ENCODE data around the gene DIAPH2. TPM values are rescaled to one million over a fixed set of nuclear protein-coding genes. Genes with fewer than 3 reads are reported as not detected.

Gene DIAPH2
- total and polyA plus RNA-seq, 9 of the 15 experiments (the other 6 are each of a cell fraction or from before 2014, with no cell fraction given) = 0.01 to 0.18 (median 0.07) TPM; not detected in 1

DNA sequence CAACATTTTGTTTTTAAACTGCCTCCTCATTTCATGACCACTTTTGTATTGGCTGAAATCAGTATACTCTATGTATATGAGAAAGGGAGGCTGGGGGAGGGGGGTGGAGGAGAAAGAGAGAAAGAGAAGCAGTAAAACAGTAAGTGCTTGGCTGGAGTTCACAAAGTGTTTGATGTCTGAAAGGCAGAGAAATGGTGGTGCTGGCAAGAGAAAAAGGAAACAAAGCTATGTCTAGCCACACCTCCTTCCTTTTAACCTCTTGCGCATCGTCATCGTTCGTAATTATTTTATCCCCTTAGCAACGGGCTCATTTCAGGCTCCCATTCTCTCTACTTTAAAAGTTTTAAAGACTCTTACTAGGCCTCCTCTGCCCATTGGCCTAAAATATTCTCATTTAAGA is 224.6 kb downstream of the DIAPH2 start:
- Histone ChIP-seq H3K9me3 (replicated peaks; ENCODE audit: control insufficient read depth, insufficient read depth, low read depth, low read length) (no peaks in the 10 kb centered on the region), H3K36me3 (ENCODE audit: control insufficient read depth, insufficient read depth, low read length) (no peaks in the 10 kb centered on the region), H3K9ac (ENCODE audit: insufficient read depth in 1 of 2, low read depth in 2 of 2, low read length in 2 of 2) (no peak overlapping the region), H3K9me1 (ENCODE audit: control insufficient read depth, insufficient read depth, low read length) (no peaks in the 10 kb centered on the region), H3K4me1 (replicated peaks in 1 of 2; ENCODE audit: control insufficient read depth in 2 of 2, insufficient read depth in 2 of 2, low read length in 2 of 2) (no peaks in the 10 kb centered on the region), H3K79me2 (ENCODE audit: control insufficient read depth, insufficient read depth, low read length) (no peaks in the 10 kb centered on the region), H4K20me1 (replicated peaks; ENCODE audit: control insufficient read depth, insufficient read depth, low read length) (no peaks in the 10 kb centered on the region), H3K4me3 (no peak overlapping the region), H3K27me3 (ENCODE audit: control insufficient read depth in 2 of 2, insufficient read depth in 2 of 2, low read length in 2 of 2) (no peaks in the 10 kb centered on the region), H3K4me2 (ENCODE audit: insufficient read depth, low read length) (no peak overlapping the region), H3K27ac (ENCODE audit: extremely low read depth, low read depth, low read length) (no peak overlapping the region), H2AFZ (ENCODE audit: low read depth, low read length) (no peak overlapping the region)
- ATAC-seq (no peak), FAIRE-seq (no peak), DNase-seq (ENCODE audit: extremely low read depth in 1 of 4, low spot score in 3 of 4) (no peak)
- ChIA-PET POLR2A (no interaction called here), CTCF (ENCODE audit: low intra/inter-chr PET ratio) (no interaction called here)
- in situ Hi-C loops (cut with MboI) (no loop called here), intact Hi-C loops (cut with micrococcal nuclease) (no loop called here)
- BruUV-seq (replicated peaks) = no TSS peak
- TF ChIP-seq, protein P1, sequence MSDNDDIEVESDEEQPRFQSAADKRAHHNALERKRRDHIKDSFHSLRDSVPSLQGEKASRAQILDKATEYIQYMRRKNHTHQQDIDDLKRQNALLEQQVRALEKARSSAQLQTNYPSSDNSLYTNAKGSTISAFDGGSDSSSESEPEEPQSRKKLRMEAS (CRISPR knock-in tag; IDR thresholded peaks at IDR 0.05) = no peak
- no peak for TF ChIP-seq XRCC3 (IDR thresholded peaks at IDR 0.05)
- TF ChIP-seq BHLHE40 (IDR thresholded peaks at IDR 0.05; ENCODE audit: low read length) = no peak
- TF ChIP-seq, protein P2, sequence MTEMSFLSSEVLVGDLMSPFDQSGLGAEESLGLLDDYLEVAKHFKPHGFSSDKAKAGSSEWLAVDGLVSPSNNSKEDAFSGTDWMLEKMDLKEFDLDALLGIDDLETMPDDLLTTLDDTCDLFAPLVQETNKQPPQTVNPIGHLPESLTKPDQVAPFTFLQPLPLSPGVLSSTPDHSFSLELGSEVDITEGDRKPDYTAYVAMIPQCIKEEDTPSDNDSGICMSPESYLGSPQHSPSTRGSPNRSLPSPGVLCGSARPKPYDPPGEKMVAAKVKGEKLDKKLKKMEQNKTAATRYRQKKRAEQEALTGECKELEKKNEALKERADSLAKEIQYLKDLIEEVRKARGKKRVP (CRISPR knock-in tag; IDR thresholded peaks at IDR 0.05) = no peak
- no peak for TF ChIP-seq KLF13 (tag; IDR thresholded peaks at IDR 0.05; ENCODE audit: borderline replicate concordance, low read depth)
- TF ChIP-seq SLC30A9 (CRISPR knock-in tag; IDR thresholded peaks at IDR 0.05) = no peak
- no peak for TF ChIP-seq GABPB2 (CRISPR knock-in tag; conservative IDR thresholded peaks at IDR 0.05)
- TF ChIP-seq CBX1 (IDR thresholded peaks at IDR 0.05; ENCODE audit: low read depth) = no peak
- no peak for TF ChIP-seq ZNF23 (CRISPR knock-in tag; IDR thresholded peaks at IDR 0.05)
- TF ChIP-seq CBX8 (IDR thresholded peaks at IDR 0.05; ENCODE audit: borderline replicate concordance, extremely low read depth, low read depth, low read length, poor library complexity, severe bottlenecking) = no peak
- TF ChIP-seq ZNF584 (CRISPR knock-in tag; IDR thresholded peaks at IDR 0.05; ENCODE audit: low read depth) = no peak
- TF ChIP-seq RBM25 (IDR thresholded peaks at IDR 0.05; ENCODE audit: low read depth, low read length, severe bottlenecking) = no peak
- no CpG with 5 or more reads among the region's 5 CpGs for WGBS (ENCODE audit: insufficient coverage, low coverage, missing lambda C conversion rate)
